HL-60 (cell line): Measurements from ENCODE around the gene OSBPL6.
"Not testable (repeated sequence)": the region's sequence is repeated elsewhere in the genome, so short reads cannot be mapped to it uniquely, and the experiment has no call there.

Experiments
- DNase-seq, 2 experiments: peaks; one replicate each; pipeline ENCODE4 v3.0.0-alpha.2; 2010 to 2020; ENCODE audit warnings: low read depth in 1 of 2, low spot score in 1 of 2
- H3K27ac ChIP-seq: fragments of 250-450 bp; sonication (Bioruptor Pico); replicated peaks from 2 replicates; pipeline ENCODE4 v1.5.1; 2020; ENCODE audit warnings: mild to moderate bottlenecking, moderate library complexity
- H3K27me3 ChIP-seq: fragments of 250-450 bp; sonication (Bioruptor Pico); 2 replicates; pipeline ENCODE4 v1.5.1; 2021; ENCODE audit warnings: mild to moderate bottlenecking, moderate library complexity; ENCODE audit not compliant: insufficient read depth, poor library complexity, severe bottlenecking
- H3K4me3 ChIP-seq: replicated peaks from 2 replicates; pipeline ENCODE4 v1.5.1; 2011; ENCODE audit warnings: mild to moderate bottlenecking, control low read depth, low read length; ENCODE audit not compliant: insufficient read depth
- GABPA ChIP-seq: IDR thresholded peaks from 2 replicates; pipeline ENCODE4 v1.6.1; 2012; ENCODE audit warnings: low read depth
- POLR2AphosphoS5 ChIP-seq: IDR thresholded peaks from 2 replicates; pipeline ENCODE4 v1.6.1; 2012; ENCODE audit warnings: low read depth
- REST ChIP-seq: IDR thresholded peaks from 2 replicates; pipeline ENCODE4 v1.6.1; 2012; ENCODE audit warnings: low read depth; ENCODE audit not compliant: insufficient replicate concordance
- SPI1 ChIP-seq: IDR thresholded peaks from 2 replicates; pipeline ENCODE4 v1.6.1; 2012; ENCODE audit warnings: low read depth, mild to moderate bottlenecking, borderline replicate concordance
- TF ChIP-seq, protein P1 (sequence below): IDR thresholded peaks from one replicate; pipeline ENCODE4 v1.5.1; 2011; ENCODE audit warnings: low read length, control low read depth, inconsistent platforms; ENCODE audit not compliant: insufficient read depth

OSBPL6 gene

DNA sequence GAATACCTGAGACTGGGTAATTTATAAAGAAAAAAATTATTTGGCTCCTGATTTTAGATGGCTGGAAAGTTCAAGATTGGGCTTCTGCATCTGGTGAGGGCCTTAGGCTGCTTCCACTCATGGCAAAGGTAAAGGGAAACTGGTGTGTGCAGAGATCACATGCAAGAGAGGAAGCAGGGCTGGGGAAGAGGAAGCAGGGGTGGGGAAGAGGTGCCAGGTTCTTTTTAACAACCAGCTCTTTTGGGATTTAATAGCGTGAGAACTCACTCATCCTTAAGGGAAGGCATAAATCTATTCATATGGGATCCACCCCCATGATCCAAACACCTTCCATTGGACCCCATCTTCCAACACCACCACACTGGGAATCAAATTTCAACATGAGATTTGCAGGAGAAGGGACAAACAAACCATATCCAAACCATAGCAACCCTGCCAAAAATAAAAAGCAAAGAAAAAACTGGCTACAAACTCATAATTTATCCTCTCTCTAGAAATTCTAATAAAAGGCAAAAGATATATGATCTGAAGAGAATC lies 226.2 kb downstream of the OSBPL6 start:
- no peaks in the 10 kb centered on the region for H3K27me3 ChIP-seq
- peak; percentile 36 to 63 for DNase-seq
- TF ChIP-seq POLR2AphosphoS5 = no peak
- TF ChIP-seq GABPA = no peak
- TF ChIP-seq, protein P1, sequence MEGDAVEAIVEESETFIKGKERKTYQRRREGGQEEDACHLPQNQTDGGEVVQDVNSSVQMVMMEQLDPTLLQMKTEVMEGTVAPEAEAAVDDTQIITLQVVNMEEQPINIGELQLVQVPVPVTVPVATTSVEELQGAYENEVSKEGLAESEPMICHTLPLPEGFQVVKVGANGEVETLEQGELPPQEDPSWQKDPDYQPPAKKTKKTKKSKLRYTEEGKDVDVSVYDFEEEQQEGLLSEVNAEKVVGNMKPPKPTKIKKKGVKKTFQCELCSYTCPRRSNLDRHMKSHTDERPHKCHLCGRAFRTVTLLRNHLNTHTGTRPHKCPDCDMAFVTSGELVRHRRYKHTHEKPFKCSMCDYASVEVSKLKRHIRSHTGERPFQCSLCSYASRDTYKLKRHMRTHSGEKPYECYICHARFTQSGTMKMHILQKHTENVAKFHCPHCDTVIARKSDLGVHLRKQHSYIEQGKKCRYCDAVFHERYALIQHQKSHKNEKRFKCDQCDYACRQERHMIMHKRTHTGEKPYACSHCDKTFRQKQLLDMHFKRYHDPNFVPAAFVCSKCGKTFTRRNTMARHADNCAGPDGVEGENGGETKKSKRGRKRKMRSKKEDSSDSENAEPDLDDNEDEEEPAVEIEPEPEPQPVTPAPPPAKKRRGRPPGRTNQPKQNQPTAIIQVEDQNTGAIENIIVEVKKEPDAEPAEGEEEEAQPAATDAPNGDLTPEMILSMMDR = no peak
- peak; percentile 73; the same call in 1 of the 2 replicates for TF ChIP-seq SPI1
- TF ChIP-seq REST = no peak
- no peak overlapping the region for H3K4me3 ChIP-seq
- no peak overlapping the region for H3K27ac ChIP-seq

DNA sequence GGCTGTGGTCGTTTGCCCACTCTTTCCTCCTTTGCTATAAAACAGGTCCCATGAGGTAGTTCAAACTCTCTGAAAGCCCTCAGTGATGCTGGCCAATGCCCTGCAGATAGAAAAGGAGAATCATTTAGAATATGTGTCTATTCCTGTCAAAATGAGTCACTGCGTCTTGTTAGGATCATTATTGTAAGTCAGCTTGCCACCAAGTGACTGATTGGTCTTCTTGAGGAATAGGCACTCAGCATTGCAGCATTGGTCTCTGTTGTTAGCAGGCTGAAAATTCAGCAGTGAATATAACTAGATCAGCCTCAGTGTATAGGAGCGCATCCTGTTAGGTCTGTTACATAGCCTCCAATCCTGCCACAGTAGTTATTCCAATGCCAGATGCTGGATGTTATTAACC lies 227.8 kb downstream of the OSBPL6 start:
- no peak for TF ChIP-seq GABPA
- TF ChIP-seq, protein P1 = no peak
- no peak for TF ChIP-seq REST
- no peak for TF ChIP-seq POLR2AphosphoS5
- no peak for TF ChIP-seq SPI1

GRCh38 chr2:178423746-178424145 lies 229.4 kb downstream of the OSBPL6 start:
- H3K27me3 ChIP-seq, DNase-seq, H3K27ac ChIP-seq, H3K4me3 ChIP-seq: not testable (repeated sequence)

More for the DNA sequence above, 227.8 kb downstream of the OSBPL6 start:
- H3K27me3 ChIP-seq = no peaks in the 10 kb centered on the region
- H3K4me3 ChIP-seq = no peak overlapping the region
- no peak for DNase-seq
- H3K27ac ChIP-seq = no peak overlapping the region

- TF ChIP-seq POLR2AphosphoS5 = no peak
- TF ChIP-seq GABPA = no peak
- TF ChIP-seq, protein P1 = no peak
- no peak for TF ChIP-seq REST
- no peak for TF ChIP-seq SPI1
- Histone ChIP-seq H3K27me3 (no peaks in the 10 kb centered on the region), H3K27ac (no peak overlapping the region), H3K4me3 (no peak overlapping the region)
- no peak for DNase-seq
Observed at GRCh38 chr2:178425255-178425827, 231.0 kb downstream of the OSBPL6 start.
